PFSK-1 (cell line): Measurements from ENCODE around the gene LIN28B.

Experiments
- FOXP2 ChIP-seq: optimal IDR thresholded peaks from 2 replicates; pipeline ENCODE3; 2011; ENCODE audit warnings: borderline replicate concordance, control low read depth, inconsistent platforms; ENCODE audit not compliant: insufficient read depth; ENCODE audit errors: extremely low read length, extremely low read depth
- POLR2AphosphoS5 ChIP-seq: IDR thresholded peaks from 2 replicates; pipeline ENCODE4 v1.6.1; 2012; ENCODE audit warnings: low read depth, mild to moderate bottlenecking, control low read depth, low read length, moderate library complexity
- SIN3A ChIP-seq: IDR thresholded peaks from 2 replicates; pipeline ENCODE4 v1.6.1; 2012; ENCODE audit warnings: mild to moderate bottlenecking, low read length, moderate library complexity, borderline replicate concordance; ENCODE audit not compliant: insufficient read depth
- TAF1 ChIP-seq: IDR thresholded peaks from 2 replicates; pipeline ENCODE4 v1.6.1; 2012; ENCODE audit warnings: low read length, control low read depth, borderline replicate concordance; ENCODE audit not compliant: insufficient read depth
- TF ChIP-seq, protein P1 (sequence below), 2 experiments: IDR thresholded peaks; 2 replicates each; pipeline versions ENCODE4 v1.6.1 to v1.8.0; 2011 to 2012; ENCODE audit warnings: low read depth in 2 of 2, low read length in 2 of 2, control low read depth in 1 of 2, inconsistent platforms in 1 of 2, mild to moderate bottlenecking in 1 of 2, moderate library complexity in 1 of 2; ENCODE audit not compliant: insufficient read depth in 1 of 2

GRCh38 chr6:105111105-105111504, 154.2 kb downstream of the LIN28B start:
- TF ChIP-seq POLR2AphosphoS5 (no peak), TAF1 (no peak), FOXP2 (no peak), SIN3A (no peak)
- TF ChIP-seq, protein P1, sequence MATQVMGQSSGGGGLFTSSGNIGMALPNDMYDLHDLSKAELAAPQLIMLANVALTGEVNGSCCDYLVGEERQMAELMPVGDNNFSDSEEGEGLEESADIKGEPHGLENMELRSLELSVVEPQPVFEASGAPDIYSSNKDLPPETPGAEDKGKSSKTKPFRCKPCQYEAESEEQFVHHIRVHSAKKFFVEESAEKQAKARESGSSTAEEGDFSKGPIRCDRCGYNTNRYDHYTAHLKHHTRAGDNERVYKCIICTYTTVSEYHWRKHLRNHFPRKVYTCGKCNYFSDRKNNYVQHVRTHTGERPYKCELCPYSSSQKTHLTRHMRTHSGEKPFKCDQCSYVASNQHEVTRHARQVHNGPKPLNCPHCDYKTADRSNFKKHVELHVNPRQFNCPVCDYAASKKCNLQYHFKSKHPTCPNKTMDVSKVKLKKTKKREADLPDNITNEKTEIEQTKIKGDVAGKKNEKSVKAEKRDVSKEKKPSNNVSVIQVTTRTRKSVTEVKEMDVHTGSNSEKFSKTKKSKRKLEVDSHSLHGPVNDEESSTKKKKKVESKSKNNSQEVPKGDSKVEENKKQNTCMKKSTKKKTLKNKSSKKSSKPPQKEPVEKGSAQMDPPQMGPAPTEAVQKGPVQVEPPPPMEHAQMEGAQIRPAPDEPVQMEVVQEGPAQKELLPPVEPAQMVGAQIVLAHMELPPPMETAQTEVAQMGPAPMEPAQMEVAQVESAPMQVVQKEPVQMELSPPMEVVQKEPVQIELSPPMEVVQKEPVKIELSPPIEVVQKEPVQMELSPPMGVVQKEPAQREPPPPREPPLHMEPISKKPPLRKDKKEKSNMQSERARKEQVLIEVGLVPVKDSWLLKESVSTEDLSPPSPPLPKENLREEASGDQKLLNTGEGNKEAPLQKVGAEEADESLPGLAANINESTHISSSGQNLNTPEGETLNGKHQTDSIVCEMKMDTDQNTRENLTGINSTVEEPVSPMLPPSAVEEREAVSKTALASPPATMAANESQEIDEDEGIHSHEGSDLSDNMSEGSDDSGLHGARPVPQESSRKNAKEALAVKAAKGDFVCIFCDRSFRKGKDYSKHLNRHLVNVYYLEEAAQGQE (IDR thresholded peaks at IDR 0.05; ENCODE audit: insufficient read depth in 1 of 2, low read depth in 2 of 2, low read length in 2 of 2): no peak
